ENCODE measurements around the gene PON2. TPM values are rescaled to one million over a fixed set of nuclear protein-coding genes. Genes with fewer than 3 reads are reported as not detected.

PON2 gene
- total and polyA plus RNA-seq, 2 of the 13 experiments (the other 11 are each of a cell fraction or from before 2014, with no cell fraction given): 202 to 217 TPM

- TF ChIP-seq AFF4 (CRISPR knock-in tag; IDR thresholded peaks at IDR 0.05): no peak
- TF ChIP-seq KMT2A (CRISPR knock-in tag; IDR thresholded peaks at IDR 0.05): peak; percentile 70; the same call in 1 of the 2 replicates
- TF ChIP-seq ZBTB14 (CRISPR knock-in tag; IDR thresholded peaks at IDR 0.05): peak; percentile 85
- TF ChIP-seq ZNF407 (CRISPR knock-in tag; IDR thresholded peaks at IDR 0.05; ENCODE audit: not compliant biosample characterization): no peak
- TF ChIP-seq ZNF556 (CRISPR knock-in tag; IDR thresholded peaks at IDR 0.05; ENCODE audit: borderline replicate concordance): peak; percentile 54; the same call in 1 of the 2 replicates
- TF ChIP-seq DMAP1 (CRISPR knock-in tag; IDR thresholded peaks at IDR 0.05): peak; percentile 41; the same call in 1 of the 2 replicates
- TF ChIP-seq MYPOP (CRISPR knock-in tag; IDR thresholded peaks at IDR 0.05): peak; percentile 71; the same call in 1 of the 2 replicates
- no peak; the same call in 1 of the 2 replicates for TF ChIP-seq MEIS1 (CRISPR knock-in tag; IDR thresholded peaks at IDR 0.05; ENCODE audit: borderline replicate concordance)
- TF ChIP-seq HMG20A (CRISPR knock-in tag; IDR thresholded peaks at IDR 0.05; ENCODE audit: borderline replicate concordance): peak; percentile 20; the same call in 1 of the 2 replicates
Observed at GRCh38 chr7:95396136-95397032, 38.4 kb downstream of the PON2 start, which contains the start of gene PON3 (continued).

Measured in HepG2 (cell line).